Pulmonary artery endothelial cell (primary cell): ENCODE results near the gene RDH11. TPM values are rescaled to one million over a fixed set of nuclear protein-coding genes. Genes with fewer than 3 reads are reported as not detected.
A peak's percentile ranks its signal among the peaks of the same experiment; 100 is the strongest.
"Not testable (repeated sequence)": the region's sequence is repeated elsewhere in the genome, so short reads cannot be mapped to it uniquely, and the experiment has no call there.

ENCODE experiments used
- DNase-seq: peaks from one replicate; pipeline ENCODE4 v3.0.0-alpha.2; 2011; ENCODE audit warnings: low read depth, low spot score
- total RNA-seq: library from RNA; depleted of rRNA; stranded (reverse); fragments of >200 nt; gene quantifications from 2 replicates; pipeline ENCODE4 v1.2.3, GENCODE V29; 2014

The RDH11 gene, protein sequence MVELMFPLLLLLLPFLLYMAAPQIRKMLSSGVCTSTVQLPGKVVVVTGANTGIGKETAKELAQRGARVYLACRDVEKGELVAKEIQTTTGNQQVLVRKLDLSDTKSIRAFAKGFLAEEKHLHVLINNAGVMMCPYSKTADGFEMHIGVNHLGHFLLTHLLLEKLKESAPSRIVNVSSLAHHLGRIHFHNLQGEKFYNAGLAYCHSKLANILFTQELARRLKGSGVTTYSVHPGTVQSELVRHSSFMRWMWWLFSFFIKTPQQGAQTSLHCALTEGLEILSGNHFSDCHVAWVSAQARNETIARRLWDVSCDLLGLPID
- 117 and 138 TPM in 2 replicates for total RNA-seq

DNA sequence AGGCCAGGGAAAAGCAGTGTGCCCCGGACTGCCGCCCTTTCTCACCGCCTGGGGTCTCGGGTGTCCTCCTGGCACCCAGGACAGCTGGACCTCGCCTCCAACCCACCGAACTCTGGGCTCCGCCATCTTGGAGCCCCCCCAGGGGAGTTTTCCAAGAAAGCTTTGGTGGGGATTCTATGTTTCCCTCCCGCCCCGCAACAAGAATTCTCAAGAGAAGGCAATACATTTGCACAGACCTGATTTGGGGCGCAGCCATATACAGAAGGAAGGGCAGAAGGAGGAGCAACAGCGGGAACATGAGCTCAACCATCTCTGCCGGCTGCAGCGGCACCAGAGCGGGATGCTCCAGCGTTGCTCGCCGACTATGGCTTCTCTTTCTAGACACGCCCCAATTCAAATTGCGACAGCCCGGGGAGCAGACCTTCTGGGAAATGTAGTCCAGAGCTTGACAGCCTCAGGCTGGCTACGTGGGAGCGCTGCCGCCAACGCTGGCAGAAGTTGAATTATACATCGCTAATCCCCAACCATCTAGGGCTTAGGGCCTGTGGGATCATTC is at the start of gene RDH11:
Gene RDH11 (minus strand): TSS at position 371 of the 556 bp plus-strand sequence. CDS start 61 bp downstream, at position 310.
- peak; percentile 69 for DNase-seq

DNA sequence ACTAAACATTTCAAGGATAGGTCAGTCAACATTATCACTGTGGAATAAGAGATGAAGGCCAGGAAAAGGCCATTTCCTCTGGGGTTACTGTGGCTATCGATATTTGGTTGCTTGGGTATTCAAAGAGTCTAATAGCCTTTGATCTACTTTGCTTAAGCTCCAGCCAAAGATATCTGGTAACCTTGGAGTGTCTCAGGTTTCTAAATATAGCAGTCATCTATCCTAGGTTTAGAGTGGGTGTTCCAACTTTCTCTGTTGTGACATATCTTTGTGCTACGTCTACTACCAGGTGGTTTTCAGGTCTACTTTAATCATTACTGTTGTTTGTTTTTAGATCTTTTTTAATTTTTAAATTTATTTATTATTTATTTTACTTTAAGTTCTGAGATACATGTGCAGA is 48.5 kb upstream of the RDH11 start:
- DNase-seq, result no peak

DNA sequence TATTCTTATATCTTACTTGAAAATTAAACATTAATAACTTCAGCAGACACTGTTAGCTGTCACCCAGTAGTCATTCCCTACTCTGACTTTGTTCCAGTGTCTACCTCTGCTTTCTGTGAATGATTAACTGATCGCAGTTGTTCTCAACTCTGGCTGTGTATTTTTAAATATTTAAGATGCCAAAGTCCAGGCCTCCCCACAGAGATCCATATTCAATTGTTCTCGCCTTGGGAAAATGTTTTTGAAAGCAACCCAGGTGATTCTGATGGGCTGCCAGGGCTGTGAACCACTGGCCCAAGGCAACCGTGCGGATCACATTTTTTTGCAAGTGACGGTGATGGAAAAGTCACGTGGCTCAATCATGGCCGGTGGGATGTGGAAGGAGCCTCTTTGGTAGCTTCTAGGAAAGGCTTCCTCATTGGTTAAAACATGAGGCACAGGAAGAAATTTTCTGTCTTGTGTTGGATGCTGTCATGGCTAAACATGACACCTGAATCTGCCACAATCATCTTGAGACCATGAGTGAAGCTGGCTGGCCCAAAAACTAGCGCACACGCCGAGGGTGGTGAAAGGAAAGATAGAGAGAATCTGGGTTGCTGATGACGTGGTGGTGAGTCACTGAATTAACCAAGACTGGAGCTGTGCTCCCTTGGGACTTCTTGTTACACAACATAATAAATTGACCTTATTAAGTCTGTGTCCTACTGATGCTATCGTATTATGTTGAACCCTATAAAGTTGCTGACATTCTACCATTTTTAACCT is 43.4 kb upstream of the RDH11 start:
- DNase-seq, result no peak

DNA sequence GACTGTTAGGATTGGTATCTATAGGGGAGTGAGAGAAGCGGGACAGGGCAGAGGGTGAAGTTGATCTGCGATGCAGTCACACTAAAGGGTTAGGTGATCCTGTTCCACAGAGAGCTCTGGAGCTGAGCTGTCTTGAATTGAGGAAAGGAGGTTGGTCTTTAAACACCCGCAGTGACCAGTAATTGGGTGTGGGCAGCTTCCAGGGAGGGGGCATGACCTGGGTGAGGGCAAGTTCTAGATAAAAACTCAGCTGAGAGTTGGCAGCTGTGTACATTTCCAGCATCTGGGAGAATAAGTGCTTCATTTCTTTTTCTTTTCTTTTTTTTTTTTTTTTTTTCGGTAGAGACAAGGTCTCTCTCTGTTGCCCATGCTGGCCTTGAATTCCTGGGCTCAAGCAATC is 41.2 kb upstream of the RDH11 start:
- DNase-seq, result no peak

DNA sequence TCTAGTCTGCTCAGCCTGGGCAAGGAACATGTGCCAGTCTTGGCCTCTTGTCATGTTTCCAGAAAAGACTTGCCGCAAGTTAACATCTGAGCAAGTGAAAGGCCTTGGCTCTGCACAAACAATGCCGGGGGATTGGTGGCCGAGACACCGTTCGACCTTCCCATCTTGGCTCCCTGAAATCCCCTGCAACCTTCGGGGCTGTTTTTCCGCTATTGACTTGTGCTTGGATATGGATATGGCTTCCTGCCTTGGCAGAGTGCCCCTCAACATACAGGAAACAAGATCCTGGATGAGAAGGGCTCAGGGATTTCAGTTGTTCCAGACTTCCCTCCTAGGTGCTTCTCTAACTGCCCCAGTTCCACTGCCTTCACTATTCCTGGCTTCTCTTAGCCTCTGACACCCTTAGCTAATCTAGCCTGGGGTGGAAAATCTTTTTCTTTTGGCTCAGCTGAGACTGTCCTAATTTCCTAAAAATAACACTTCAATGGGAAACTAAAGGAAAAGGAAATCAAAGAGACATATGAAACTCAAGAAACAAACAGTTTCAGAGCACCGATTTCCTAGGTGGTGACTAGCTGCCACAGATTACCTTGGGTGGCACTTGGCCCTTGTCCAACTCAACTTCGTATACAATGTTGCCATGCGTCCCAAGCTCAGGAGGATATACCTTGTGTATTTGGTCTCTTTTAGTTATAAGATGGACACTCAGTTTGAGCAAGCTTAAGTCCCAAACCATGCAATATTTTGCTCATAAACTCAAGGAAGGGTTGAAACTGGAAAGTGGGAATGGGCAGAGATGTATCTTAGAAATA is 40.0 kb upstream of the RDH11 start:
- DNase-seq, result peak; percentile 7

DNA sequence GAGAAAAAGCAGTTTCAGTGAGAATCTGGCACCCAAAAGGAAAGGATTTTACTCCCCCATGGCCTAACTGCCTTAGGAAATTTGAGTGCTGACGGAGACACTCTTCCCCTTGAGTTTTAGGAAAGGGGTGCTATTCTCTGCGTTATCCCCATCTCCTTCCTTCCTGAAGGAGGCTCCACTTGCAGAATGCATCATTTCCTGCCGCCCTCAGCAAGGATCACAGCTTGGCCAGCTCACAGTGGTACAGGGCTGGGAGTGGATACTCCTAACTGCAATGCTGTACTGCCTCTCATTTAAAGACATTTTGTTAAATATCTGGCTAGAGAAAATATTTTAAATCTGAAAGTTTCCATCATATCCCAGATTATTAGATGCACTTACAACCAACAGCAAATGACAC is 39.1 kb upstream of the RDH11 start:
- DNase-seq, result peak; percentile 3

DNA sequence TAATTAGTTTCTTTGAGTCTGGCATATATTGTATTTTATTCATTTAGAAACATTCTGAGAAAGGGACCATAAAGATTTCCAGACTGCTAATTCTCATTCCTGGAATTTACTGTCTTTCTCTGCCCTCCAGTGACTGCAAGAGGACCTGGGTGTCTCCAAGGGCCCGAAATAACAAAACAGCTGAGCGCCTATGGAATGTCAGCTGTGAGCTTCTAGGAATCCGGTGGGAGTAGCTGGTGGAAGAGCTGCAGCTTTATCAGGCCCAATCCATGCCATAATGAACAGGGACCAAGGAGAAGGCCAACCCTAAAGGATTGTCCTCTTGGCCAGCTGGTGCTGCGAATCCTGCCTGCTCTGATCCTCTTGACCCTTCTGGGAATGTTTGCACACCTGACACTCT is 38.1 kb upstream of the RDH11 start:
- no peak for DNase-seq

DNA sequence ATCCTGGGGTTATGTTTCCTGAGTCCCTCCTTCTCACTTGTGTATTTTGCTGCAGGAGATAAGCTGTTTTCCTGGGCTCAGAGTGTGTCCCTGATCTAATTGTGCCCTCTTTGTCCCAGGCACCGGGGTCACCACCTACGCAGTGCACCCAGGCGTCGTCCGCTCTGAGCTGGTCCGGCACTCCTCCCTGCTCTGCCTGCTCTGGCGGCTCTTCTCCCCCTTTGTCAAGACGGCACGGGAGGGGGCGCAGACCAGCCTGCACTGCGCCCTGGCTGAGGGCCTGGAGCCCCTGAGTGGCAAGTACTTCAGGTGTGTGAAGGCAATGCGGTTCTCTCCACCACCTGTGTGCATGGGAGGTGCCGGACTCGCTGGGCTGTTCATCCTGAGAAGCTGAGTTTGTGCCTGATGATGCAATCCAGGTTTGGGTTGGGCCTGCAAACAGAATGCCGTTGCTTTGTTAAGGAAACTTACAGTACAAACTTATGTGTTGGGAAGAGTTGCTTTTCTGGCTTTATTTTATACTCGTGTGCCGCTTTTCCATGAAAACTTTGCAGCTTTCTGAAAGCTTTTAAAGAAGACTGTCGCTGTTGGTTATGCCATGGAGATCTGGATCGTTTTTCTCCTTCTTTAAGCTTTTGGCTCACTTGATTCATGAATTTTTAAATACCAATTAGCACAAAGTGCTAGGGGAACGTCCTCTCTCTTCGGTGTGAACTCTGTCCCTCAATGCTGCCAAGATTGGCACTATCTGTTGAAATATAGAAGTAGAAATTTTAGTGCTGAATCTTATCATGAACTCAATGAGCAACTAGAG is 33.7 kb upstream of the RDH11 start:
- no peak for DNase-seq

DNA sequence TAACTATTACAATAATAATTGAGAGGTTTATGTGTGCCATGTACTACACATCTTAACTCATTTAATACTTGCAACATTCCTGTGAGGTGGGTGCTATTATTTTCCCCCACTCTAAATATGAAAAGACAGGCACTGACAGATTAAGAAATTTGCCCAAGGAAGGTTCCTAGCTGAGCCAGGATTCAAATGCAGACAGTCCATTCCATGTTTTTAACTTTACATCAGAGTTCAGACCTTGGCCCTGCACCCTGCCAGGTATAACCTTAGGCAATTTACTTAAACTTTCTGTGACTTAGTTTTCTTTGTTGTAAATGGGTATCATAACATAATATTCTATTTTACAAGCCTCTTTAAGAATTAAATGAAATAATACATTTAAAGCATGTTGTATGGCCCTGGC is 32.7 kb upstream of the RDH11 start:
- DNase-seq, result no peak

DNA sequence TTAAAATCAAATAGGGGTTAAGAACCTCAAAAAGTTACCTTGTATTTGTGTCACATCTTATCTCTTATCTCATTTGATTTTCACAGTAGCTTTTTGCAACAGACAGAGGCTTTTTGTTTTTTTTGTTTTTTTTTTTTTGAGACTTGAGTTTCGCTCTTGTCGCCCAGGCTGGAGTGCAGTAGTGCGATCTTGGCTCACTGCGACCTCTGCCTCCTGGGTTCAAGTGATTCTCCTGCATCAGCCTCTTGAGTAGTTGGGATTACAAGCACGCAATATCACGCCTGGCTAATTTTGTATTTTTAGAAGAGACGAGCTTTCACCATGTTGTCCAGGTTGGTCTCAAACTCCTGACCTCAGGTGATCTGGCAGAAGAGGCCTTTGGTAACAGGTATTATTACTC is 31.8 kb upstream of the RDH11 start:
- no peak for DNase-seq

DNA sequence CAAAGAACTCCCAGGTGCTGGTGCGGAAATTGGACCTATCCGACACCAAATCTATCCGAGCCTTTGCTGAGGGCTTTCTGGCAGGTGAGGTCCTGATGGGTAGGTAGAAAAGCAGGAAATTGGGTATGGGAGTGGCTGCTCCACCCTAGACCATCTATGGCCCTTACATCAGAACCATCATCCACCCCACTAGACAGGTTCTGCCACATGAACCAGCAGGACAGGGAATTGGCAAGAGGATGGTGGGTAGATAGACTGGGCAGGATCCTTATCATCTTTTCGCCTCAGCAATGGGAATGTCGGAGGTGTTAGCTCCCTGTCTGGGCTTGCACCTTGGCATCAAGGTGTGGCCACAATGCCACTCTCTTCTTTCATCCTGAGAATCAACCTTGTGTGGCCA is 29.6 kb upstream of the RDH11 start:
- no peak for DNase-seq

DNA sequence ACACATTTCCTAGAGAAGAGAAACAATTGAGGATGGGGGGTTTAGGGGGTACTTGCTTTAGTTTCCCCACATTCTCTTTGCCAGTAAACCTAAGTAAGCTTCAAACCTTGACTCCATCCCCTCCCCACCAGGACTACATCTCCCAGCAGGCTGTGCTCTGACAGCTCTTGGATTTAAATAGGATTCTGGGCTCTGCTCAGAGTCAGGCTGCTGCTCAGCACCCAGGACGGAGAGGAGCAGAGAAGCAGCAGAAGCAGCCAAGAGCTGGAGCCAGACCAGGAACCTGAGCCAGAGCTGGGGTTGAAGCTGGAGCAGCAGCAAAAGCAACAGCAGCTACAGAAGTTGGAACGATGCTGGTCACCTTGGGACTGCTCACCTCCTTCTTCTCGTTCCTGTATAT is 26.7 kb upstream of the RDH11 start:
- no peak for DNase-seq

DNA sequence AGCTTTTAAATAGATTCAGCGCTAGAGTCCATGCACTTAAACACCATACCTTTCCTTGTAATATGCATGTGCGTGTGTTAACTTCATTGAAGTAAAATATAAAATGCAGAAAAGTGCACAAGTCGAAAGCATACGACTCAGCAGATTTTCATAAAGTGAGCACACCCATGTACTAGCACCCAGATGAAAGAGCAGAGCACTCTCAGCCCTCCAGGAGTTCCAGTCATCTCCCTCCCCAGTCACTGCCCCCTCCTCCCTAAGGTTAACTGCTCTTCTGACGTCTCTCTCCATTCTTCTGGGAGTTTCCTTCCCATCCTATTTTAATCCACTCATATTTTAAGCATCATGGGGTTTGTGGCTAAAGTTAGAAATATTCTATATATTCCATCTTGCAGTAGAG is 26.3 kb upstream of the RDH11 start:
- DNase-seq, result no peak

DNA sequence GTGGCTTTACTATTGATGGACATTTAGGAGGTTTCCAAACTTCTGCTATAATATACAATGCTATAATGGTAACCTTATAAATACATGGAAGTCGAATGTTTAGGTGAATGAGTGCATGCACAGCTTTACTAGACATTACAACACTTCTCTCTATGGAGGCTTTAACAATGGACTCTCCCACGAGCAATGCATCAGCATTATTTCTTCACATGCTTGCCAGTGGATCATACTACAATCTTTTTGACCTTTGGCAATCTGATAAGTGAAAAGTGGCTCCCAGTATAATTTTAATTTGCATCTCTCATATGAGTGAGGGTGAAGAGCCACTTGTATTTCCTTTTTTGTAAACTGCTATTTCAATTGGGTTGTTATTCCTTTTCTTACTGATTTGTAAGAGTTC is 24.3 kb upstream of the RDH11 start:
- DNase-seq, result no peak

DNA sequence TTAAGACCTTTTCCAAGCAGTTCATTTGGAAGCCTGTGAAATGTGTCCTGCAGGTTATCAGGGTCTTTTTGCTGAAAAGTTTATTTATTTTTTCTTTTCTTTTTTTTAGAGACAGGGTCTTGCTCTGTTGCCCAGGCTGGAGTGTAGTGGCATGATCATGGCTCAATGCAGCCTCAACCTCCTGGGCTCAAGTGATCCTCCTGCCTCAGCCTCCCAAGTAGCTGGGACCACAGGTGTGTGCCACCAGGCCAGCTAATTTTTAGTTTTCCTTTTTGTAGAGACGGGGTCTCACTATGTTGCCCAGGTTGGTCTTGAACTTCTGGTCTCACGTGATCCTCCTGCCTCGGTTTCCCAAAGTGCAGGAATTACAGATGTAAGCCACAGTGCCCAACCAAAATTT is 23.8 kb upstream of the RDH11 start:
- not testable (repeated sequence) for DNase-seq

DNA sequence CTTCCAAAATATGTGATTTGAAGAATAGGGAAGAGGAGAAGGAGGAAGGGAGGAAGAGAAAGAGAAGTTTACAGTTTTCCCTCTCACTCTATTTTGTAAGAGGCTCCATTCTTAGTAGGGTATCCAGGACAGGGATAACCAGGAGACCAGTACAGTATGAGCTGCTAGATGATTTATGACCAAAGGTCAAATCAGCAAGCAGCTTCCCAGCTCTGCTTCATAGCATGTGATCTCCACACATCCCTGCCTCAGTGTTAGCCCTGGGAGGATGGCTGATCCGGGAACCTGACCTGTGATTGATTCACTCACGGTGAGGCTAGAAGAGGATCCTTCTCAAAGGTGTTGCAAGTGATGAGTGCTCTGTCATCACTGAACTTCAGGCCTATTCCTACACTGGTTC is 22.7 kb upstream of the RDH11 start:
- DNase-seq, result no peak

DNA sequence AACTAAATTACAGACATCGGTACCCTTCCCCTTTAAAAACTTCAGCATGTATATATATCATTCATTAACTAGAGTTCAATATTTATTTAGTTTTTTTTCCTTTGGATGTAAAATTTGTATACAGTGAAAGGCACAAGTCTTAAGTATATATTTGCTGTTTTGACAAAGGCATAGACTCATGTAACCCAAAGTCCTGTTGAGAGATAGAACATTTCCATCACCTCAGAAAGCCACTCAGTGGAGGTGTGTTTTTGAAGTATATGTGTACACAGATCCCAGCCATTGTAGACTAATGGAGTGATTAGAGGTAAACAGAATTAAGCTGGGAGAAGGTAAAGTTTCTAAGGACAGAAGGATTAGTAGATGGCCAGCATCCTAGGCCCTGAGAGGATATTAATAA is 21.5 kb upstream of the RDH11 start:
- DNase-seq, result no peak

DNA sequence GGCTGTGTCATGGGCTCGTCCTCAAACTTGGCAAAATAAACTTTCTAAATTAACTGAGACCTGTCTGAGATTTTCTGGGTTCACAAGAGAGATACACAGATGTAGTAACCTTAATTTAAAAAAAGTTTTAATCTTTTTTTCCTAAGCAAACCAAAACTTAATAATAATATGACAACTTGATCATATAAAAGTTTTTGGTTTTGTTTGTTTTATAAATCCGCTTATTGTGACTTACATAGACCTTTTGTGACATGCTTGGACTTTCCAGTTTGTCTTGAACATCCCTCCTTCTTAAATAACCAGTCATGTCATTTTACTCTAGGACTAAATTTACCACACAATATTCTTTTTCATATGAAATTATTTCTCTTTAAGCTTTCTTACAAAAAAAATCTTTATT is 14.6 kb upstream of the RDH11 start:
- DNase-seq, result no peak

DNA sequence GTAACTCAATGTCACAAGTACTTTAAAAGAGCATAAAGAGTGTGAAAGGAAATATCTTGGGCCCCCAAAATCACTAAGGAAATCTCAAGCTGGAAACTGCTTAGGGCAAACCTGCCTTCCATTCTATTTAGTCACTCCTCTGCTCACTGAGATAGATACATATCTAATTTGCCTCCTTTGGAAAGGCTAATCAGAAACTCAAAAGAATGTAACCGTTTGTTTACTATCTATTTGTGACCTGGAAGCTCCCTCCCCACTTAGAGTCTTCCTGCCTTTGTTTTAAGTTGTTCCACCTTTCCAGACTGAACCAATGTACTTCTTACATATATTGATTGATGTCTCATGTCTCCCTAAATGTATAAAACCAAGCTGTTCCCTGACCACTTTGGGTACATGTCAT is 14.2 kb upstream of the RDH11 start:
- not testable (repeated sequence) for DNase-seq

DNA sequence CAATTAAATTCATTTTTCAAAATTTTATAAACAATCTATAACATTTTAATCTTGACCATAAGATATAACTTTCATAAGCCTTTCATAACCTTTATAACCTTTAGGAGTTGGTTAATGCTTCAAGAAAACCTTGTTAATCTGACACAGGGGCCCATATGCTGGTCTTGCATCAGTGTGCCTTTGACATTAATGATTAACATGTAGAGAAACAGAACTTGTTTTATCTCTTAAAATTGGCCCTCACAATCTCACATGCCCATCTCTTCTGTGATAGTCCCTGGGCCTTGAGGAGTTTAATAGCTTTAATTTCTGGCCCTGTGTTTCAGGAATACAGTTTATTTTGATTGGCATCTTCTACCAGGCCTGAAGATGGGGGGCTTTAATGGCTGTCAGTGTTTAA is 13.8 kb upstream of the RDH11 start:
- DNase-seq, result not testable (repeated sequence)

DNA sequence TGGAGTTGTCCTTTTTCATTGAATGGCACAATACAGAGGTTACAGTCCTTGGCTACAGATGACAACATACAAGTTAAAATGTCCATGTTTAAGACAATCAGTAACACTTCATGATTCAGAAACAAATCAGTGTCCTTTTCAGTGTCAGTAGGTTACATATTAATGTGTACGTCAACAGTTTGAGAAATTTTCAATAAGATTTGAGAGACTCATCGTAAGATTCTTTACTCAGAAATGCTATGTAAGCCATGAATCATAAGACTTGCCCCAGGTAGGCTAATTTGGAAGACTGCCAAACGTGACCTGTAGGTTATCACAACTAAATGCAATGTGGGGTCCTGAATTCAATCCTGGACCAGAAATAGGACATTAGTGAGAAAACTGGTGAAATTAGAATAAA is 9.6 kb upstream of the RDH11 start:
- no peak for DNase-seq
